ENCODE data around the gene CCL14. TPM values are rescaled to one million over a fixed set of nuclear protein-coding genes. Genes with fewer than 3 reads are reported as not detected.

The CCL14 gene
- total RNA-seq, 1 experiment from 2014 or later: not detected

DNA sequence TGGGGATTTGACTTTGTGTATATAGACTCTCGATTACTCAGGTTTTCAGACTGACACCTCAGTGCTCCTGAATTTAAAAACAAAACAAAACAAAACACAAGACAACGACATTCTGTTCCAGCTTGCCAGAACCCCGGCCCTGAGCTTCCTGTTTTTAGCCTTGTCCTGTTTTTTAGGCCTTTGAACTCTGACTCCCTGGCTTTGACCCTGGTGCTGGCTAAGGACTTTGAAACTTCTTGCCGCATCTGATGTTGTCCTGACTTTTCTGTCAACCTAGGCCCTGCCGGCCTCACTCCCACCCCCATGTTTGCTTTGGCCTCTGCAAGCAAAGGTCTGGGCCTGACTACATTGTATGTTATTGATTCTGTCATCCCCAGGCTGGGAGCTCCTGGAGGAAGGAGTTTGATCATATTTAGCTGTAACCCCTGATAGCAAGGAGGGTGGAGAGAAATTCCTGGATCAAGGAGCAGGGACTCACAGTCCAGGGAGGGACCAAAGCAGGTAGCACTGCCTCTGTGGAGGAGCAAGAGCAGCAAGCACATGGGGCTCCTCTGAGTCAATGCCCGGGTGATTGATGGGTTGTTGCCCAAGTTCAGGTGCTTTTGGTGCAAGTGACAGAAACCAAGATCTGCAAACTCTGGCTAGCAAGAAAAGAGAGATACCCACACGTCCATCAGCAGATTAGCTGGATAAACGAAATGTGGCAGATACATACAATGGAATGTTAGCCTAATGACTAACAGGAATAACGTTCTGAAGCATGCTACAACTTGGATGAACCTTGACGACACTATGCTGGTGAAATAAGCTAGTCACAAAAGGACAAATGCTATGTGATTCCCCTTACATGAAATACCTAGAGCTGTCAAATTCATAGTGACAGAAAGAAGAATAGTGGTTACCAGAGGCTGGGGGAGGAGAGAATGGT lies 12.9 kb downstream of the CCL14 start:
- H3K4me3 Mint-ChIP-seq: no peak overlapping the region
- H3K23me2 ChIP-seq (ENCODE audit: insufficient read length, low read depth, low read length, poor library complexity, severe bottlenecking): no peaks in the 10 kb centered on the region
- no peak overlapping the region for H4K8ac ChIP-seq (replicated peaks; ENCODE audit: insufficient read length, low read depth, low read length)
- no peak overlapping the region for H3T11ph ChIP-seq (ENCODE audit: low read length)
- no peak overlapping the region for H3K27ac Mint-ChIP-seq
- H3K9me3 ChIP-seq (ENCODE audit: control insufficient read depth, low read depth, low read length): no peaks in the 10 kb centered on the region
- H3K36me3 Mint-ChIP-seq (ENCODE audit: insufficient read depth in 1 of 3, low read depth in 3 of 3): no peaks in the 10 kb centered on the region
- no peak overlapping the region; the same call in 1 of the 2 replicates for H3K14ac ChIP-seq (ENCODE audit: insufficient read depth, low read length)
- H3K4me1 Mint-ChIP-seq: peaks cover 5 to 11% of the 10 kb centered on the region in 2 experiments; a peak in 3 of 4 replicates
- no peak overlapping the region for H3K56ac ChIP-seq (ENCODE audit: insufficient read length, low read depth, low read length)
- H3K4me1 ChIP-seq (ENCODE audit: insufficient read depth, low read length): no peaks in the 10 kb centered on the region
- H3K9ac ChIP-seq (ENCODE audit: extremely low read depth, insufficient read length, low read length): no peak overlapping the region
- H3K27ac ChIP-seq (ENCODE audit: insufficient read length, low read depth, low read length): no peak overlapping the region
- no peak overlapping the region for H2BK5ac ChIP-seq (ENCODE audit: insufficient read length, low read length)
- no peaks in the 10 kb centered on the region for H3K27me3 ChIP-seq (ENCODE audit: insufficient read depth, low read length)
- no peak overlapping the region for H2AFZ ChIP-seq (ENCODE audit: low read length)
- TF ChIP-seq, protein P1, sequence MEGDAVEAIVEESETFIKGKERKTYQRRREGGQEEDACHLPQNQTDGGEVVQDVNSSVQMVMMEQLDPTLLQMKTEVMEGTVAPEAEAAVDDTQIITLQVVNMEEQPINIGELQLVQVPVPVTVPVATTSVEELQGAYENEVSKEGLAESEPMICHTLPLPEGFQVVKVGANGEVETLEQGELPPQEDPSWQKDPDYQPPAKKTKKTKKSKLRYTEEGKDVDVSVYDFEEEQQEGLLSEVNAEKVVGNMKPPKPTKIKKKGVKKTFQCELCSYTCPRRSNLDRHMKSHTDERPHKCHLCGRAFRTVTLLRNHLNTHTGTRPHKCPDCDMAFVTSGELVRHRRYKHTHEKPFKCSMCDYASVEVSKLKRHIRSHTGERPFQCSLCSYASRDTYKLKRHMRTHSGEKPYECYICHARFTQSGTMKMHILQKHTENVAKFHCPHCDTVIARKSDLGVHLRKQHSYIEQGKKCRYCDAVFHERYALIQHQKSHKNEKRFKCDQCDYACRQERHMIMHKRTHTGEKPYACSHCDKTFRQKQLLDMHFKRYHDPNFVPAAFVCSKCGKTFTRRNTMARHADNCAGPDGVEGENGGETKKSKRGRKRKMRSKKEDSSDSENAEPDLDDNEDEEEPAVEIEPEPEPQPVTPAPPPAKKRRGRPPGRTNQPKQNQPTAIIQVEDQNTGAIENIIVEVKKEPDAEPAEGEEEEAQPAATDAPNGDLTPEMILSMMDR (conservative IDR thresholded peaks at IDR 0.05): no peak
- H2BK12ac ChIP-seq (ENCODE audit: insufficient read length, low read depth, low read length): no peak overlapping the region
- H2BK15ac ChIP-seq (ENCODE audit: low read depth, low read length): no peak overlapping the region
- no peak overlapping the region for H3K18ac ChIP-seq (ENCODE audit: insufficient read length, low read depth, low read length)
- no peak overlapping the region for H2BK20ac ChIP-seq (ENCODE audit: low read depth, low read length, poor library complexity, severe bottlenecking)
- H3K27me3 Mint-ChIP-seq (ENCODE audit: low read depth): peaks cover 1% of the 10 kb centered on the region; the same call in 1 of the 2 replicates
- no peak overlapping the region for H4K91ac ChIP-seq (ENCODE audit: insufficient read length, low read depth, low read length)
- H3K4me2 ChIP-seq (ENCODE audit: insufficient read depth, insufficient read length, low read length): no peak overlapping the region
- H4K20me1 ChIP-seq (ENCODE audit: control insufficient read depth, insufficient read depth, insufficient read length): no peaks in the 10 kb centered on the region
- H2AK5ac ChIP-seq (ENCODE audit: insufficient read length, low read length): no peak overlapping the region
- H3K4ac ChIP-seq (ENCODE audit: low read depth, low read length): no peak overlapping the region
- no peak overlapping the region for H3K23ac ChIP-seq (ENCODE audit: insufficient read length, low read depth, low read length)
- H4K5ac ChIP-seq (ENCODE audit: insufficient read length, low read depth, low read length): no peak overlapping the region
- H3K9me3 Mint-ChIP-seq: no peaks in the 10 kb centered on the region
- H2BK120ac ChIP-seq (ENCODE audit: low read depth, low read length, poor library complexity, severe bottlenecking): no peak overlapping the region
- no peak for DNase-seq
- no peaks in the 10 kb centered on the region for H3K79me1 ChIP-seq (ENCODE audit: insufficient read depth, low read depth, low read length, poor library complexity, severe bottlenecking)
- no CpG with 5 or more reads among the region's 10 CpGs for WGBS (ENCODE audit: extremely low coverage, insufficient read length, low lambda C conversion rate)
- no peaks in the 10 kb centered on the region for H3K79me2 ChIP-seq (ENCODE audit: insufficient read depth, low read length)

All from H9 (cell line).